NB4 (cell line): Measurements from ENCODE around the gene SPPL3.
"Not testable (repeated sequence)": the region's sequence is repeated elsewhere in the genome, so short reads cannot be mapped to it uniquely, and the experiment has no call there.

Experiments
- DNase-seq: peaks from one replicate; pipeline ENCODE4 v3.0.0; 2010; ENCODE audit warnings: low read depth
- H3K4me3 ChIP-seq: one replicate; pipeline ENCODE4 v1.5.1; 2011; ENCODE audit warnings: mild to moderate bottlenecking, low read depth, low read length, moderate library complexity
- CTCF ChIP-seq: IDR thresholded peaks from one replicate; pipeline ENCODE4 v1.5.1; 2012; ENCODE audit warnings: low read depth, low read length
- MAX ChIP-seq: IDR thresholded peaks from 2 replicates; pipeline ENCODE4 v1.6.1; 2011; ENCODE audit warnings: low read depth, low read length
- MYC ChIP-seq: IDR thresholded peaks from 2 replicates; pipeline ENCODE4 v1.6.1; 2011; ENCODE audit warnings: low read depth, low read length
- POLR2A ChIP-seq: IDR thresholded peaks from 2 replicates; pipeline ENCODE4 v1.6.1; 2011; ENCODE audit warnings: mild to moderate bottlenecking; ENCODE audit not compliant: insufficient read length; ENCODE audit errors: extremely low read depth

The SPPL3 gene

DNA sequence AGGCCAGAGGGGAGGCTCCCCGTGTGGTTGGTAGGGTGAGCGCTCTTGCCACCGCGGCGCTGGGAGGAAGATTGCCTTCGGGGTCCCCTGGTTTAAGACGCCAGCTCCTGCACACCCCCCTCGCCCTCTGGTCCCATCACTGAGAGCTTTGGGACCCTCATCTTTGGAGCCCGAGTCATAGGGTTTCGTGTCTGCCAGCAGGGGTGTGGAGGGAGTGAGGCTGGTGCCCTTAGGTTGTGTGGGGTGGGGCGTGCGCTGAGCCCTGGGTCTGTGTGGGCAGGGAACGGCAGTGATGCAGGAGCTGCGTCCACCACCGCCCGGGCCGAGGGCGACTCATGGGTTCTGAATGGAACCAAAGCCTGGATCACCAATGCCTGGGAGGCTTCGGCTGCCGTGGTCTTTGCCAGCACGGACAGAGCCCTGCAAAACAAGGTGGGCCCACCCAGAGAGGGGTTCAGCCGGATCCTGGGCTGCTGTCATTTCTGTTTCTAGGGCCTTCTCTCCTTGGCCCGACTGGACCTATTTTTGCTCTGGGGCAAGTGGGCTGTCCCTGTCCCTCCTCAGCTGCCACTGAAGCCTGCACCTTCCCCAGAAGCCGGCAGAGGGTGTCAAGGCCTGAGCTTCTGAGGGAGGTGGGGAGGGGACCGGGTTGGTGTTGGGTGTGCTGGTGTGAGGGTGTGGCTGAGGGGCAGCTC is 166.5 kb downstream of the SPPL3 start:
- DNase-seq = no peak
- no peak overlapping the region for H3K4me3 ChIP-seq
- TF ChIP-seq MYC (no peak), MAX (no peak), CTCF (no peak), POLR2A (no peak)

GRCh38 chr12:120736404-120737331 is 167.5 kb downstream of the SPPL3 start:
- DNase-seq = no peak
- TF ChIP-seq POLR2A (no peak), CTCF (no peak), MYC (no peak), MAX (no peak)
- no peak overlapping the region for H3K4me3 ChIP-seq

DNA sequence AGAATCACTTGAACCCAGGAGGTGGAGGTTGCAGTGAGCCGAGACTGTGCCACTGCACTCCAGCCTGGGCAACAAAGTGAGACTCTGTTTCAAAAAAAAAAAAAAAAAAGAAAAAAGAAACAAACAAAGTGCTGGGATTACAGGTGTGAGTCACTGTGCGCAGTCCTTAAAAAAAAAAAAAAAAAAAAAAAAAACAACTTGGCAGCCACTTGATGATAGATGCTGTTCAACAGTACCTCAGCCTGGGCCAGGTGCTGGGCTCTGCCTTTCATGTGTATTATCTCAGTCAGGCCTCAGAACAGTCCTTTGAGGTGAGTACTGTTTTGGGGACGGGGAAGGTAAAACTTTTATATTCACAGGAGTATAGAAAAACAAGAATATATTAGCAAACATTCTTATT is 169.0 kb downstream of the SPPL3 start:
- no peak overlapping the region for H3K4me3 ChIP-seq
- DNase-seq = no peak
- TF ChIP-seq MYC (no peak), POLR2A (no peak), MAX (no peak)

DNA sequence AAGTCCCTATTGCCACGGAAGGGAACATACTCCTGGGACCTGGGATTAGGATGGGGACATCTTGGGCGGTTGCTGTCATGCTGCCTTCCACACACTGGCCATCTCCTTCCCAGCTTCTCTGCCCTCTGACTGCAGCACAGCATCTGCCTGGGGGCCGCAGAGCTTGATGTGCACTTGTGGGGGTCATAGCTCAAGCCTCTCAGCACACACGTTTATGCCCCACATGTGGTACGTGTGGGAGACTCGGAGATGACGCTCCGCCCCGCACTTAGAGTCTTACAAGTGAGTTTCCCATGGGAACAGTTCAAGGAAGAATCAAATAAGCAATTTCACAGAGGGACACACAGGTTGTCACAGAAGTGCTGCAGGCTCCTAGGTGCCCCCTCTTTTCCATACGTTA is 169.9 kb downstream of the SPPL3 start:
- DNase-seq = no peak
- no peak overlapping the region for H3K4me3 ChIP-seq
- TF ChIP-seq CTCF = no peak
- TF ChIP-seq POLR2A = no peak
- TF ChIP-seq MAX = no peak
- no peak for TF ChIP-seq MYC

DNA sequence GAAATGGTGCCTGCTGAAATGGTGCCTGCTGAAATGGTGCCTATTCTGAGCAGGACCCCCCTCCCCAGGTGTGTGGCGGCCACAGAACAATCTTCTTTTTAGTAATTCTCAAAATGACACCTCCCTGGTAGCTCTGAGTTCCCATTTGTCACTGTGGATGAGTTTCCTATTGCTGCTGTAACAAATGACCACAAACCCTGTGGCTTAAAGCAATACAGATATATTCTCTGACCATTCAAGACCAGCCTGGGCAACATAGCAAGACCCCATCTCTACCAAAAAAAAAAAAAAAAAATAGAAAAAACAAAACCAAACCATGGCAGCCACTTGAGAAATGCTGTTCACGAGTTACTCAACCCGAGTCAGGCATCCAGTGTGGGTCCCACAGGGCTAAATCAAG is 170.6 kb downstream of the SPPL3 start:
- TF ChIP-seq MYC (no peak), POLR2A (no peak), CTCF (no peak), MAX (no peak)
- no peak for DNase-seq
- H3K4me3 ChIP-seq = no peak overlapping the region

DNA sequence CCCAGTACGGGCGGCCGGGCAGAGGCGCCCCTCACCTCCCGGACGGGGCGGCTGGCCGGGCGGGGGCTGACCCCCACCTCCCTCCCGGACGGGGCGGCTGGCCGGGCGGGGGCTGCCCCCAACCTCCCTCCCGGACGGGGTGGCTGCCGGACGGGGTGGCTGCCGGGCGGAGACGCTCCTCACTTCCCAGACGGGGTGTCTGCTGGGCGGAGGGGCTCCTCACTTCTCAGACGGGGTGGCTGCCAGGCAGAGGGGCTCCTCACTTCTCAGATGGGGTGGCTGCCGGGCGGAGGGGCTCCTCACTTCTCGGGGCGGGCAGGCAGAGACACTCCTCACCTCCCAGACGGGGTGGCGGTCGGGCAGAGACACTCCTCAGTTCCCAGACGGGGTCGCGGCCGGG is 172.0 kb downstream of the SPPL3 start:
- H3K4me3 ChIP-seq, DNase-seq: not testable (repeated sequence)
